Dermis microvascular lymphatic vessel endothelial cell (primary cell): Measurements from ENCODE around the gene TSPAN11. TPM values are rescaled to one million over a fixed set of nuclear protein-coding genes. Genes with fewer than 3 reads are reported as not detected.
A peak's percentile ranks its signal among the peaks of the same experiment; 100 is the strongest.

Experiments
- DNase-seq, 2 donors: peaks; one replicate each; pipeline versions ENCODE4 v3.0.0 to v3.0.0-alpha.2; 2010; ENCODE audit warnings: low read depth in 2 of 2
- total RNA-seq: library from RNA; depleted of rRNA; stranded (reverse); fragments of >200 nt; gene quantifications from 2 replicates; pipeline ENCODE4 v1.2.1, GENCODE V29; 2014

Gene TSPAN11
- total RNA-seq, 1 donor from 2014 or later = 9.1 TPM

- DNase-seq = no peak
Measured at GRCh38 chr12:30910038-30910350, 16.6 kb upstream of the TSPAN11 start.

GRCh38 chr12:30911207-30911606, 15.3 kb upstream of the TSPAN11 start:
- DNase-seq = no peak

- no peak for DNase-seq
Measured at GRCh38 chr12:30913323-30913722, 13.2 kb upstream of the TSPAN11 start.

GRCh38 chr12:30914986-30915591, 11.5 kb upstream of the TSPAN11 start:
- peak in 1 of 2 donors; percentile 18 for DNase-seq

GRCh38 chr12:30923057-30923456, 3.5 kb upstream of the TSPAN11 start:
- no peak for DNase-seq

- no peak for DNase-seq
Measured at GRCh38 chr12:30925607-30926242, 823 bp upstream of the TSPAN11 start.

- DNase-seq = no peak
Measured at GRCh38 chr12:30927222-30927611, 669 bp downstream of the TSPAN11 start.

- DNase-seq = peak in 1 of 2 donors; percentile 26
Measured at GRCh38 chr12:30928356-30929244, 2.1 kb downstream of the TSPAN11 start.

GRCh38 chr12:30930238-30930637, 3.7 kb downstream of the TSPAN11 start:
- peak; percentile 60 to 82 for DNase-seq

- DNase-seq = peak; percentile 43 to 66
Measured at GRCh38 chr12:30930641-30931040, 4.1 kb downstream of the TSPAN11 start.

- DNase-seq = no peak
Measured at GRCh38 chr12:30932881-30933280, 6.3 kb downstream of the TSPAN11 start.

- DNase-seq = no peak
Measured at GRCh38 chr12:30934811-30935210, 8.3 kb downstream of the TSPAN11 start.

- DNase-seq = no peak
Measured at GRCh38 chr12:30936036-30936435, 9.5 kb downstream of the TSPAN11 start.

- no peak for DNase-seq
Measured at GRCh38 chr12:30939234-30939633, 12.7 kb downstream of the TSPAN11 start.

- no peak for DNase-seq
Measured at GRCh38 chr12:30942486-30942885, 15.9 kb downstream of the TSPAN11 start.

GRCh38 chr12:30942936-30943335, 16.4 kb downstream of the TSPAN11 start:
- DNase-seq = no peak

- DNase-seq = no peak
Measured at GRCh38 chr12:30945443-30946164, 19.1 kb downstream of the TSPAN11 start.

- DNase-seq = no peak
Measured at GRCh38 chr12:30952015-30952414, 25.5 kb downstream of the TSPAN11 start.

GRCh38 chr12:30953257-30953656, 26.7 kb downstream of the TSPAN11 start:
- DNase-seq = no peak

- no peak for DNase-seq
Measured at GRCh38 chr12:30953951-30954751, 27.6 kb downstream of the TSPAN11 start.

GRCh38 chr12:30955214-30955613, 28.7 kb downstream of the TSPAN11 start:
- DNase-seq = no peak
